Activated CD4-positive, alpha-beta T cell treated with anti-CD3 and anti-CD28 coated beads, Interleukin-2, amount 10 ng/mL, durations not matched to agents 7 days and 5 days (primary cell): ENCODE results near the gene MON2. TPM values are rescaled to one million over a fixed set of nuclear protein-coding genes. Genes with fewer than 3 reads are reported as not detected.
"Not testable (repeated sequence)": the region's sequence is repeated elsewhere in the genome, so short reads cannot be mapped to it uniquely, and the experiment has no call there.

Source experiments
- CTCF ChIA-PET: fragments of 350-600 bp; sonication (Branson Sonifier 250); formaldehyde crosslinking; loops from one replicate; lab custom pipeline; 2021; ENCODE audit warnings: antibody characterized with exemption; lab: Charles Lee
- POLR2A ChIA-PET: fragments of 350-600 bp; sonication (Branson Sonifier 250); formaldehyde crosslinking; loops from one replicate; lab custom pipeline; 2021; ENCODE audit warnings: antibody characterized with exemption; lab: Charles Lee
- DNase-seq: peaks from one replicate; pipeline ENCODE4 v3.0.0-alpha.2; 2020
- H3K27ac Mint-ChIP-seq: one replicate; pipeline ENCODE4 v1.8.0; 2021; ENCODE audit warnings: mild to moderate bottlenecking, moderate library complexity, mixed read lengths
- H3K27me3 Mint-ChIP-seq: one replicate; pipeline ENCODE4 v1.8.0; 2021; ENCODE audit warnings: mixed read lengths
- H3K36me3 Mint-ChIP-seq: one replicate; pipeline ENCODE4 v1.8.0; 2021; ENCODE audit warnings: low read depth, mixed read lengths
- H3K4me1 Mint-ChIP-seq: one replicate; pipeline ENCODE4 v1.8.0; 2021; ENCODE audit warnings: mixed read lengths
- H3K4me3 Mint-ChIP-seq: one replicate; pipeline ENCODE4 v1.8.0; 2021; ENCODE audit warnings: mild to moderate bottlenecking, moderate library complexity, mixed read lengths
- H3K9me3 Mint-ChIP-seq: one replicate; pipeline ENCODE4 v1.8.0; 2021; ENCODE audit warnings: mixed read lengths
- total RNA-seq, 2 experiments: library from RNA; stranded (reverse); gene quantifications; one replicate each; pipeline ENCODE4 v1.2.3, GENCODE V29; 2021

MON2 gene
- total RNA-seq, 2 experiments from 2014 or later, result 44.2 to 48.7 TPM

- ChIA-PET CTCF (no interaction called here), POLR2A (no interaction called here)
- H3K27ac Mint-ChIP-seq, result no peak overlapping the region
- H3K4me1 Mint-ChIP-seq, result no peaks in the 10 kb centered on the region
- peaks cover 3% of the 10 kb centered on the region for H3K9me3 Mint-ChIP-seq
- H3K4me3 Mint-ChIP-seq, result no peak overlapping the region
- H3K36me3 Mint-ChIP-seq, result peaks cover 12% of the 10 kb centered on the region
- no peak for DNase-seq
- H3K27me3 Mint-ChIP-seq, result no peaks in the 10 kb centered on the region
These were observed 17.6 kb downstream of the MON2 start for GRCh38 chr12:62484233-62484632.

DNA sequence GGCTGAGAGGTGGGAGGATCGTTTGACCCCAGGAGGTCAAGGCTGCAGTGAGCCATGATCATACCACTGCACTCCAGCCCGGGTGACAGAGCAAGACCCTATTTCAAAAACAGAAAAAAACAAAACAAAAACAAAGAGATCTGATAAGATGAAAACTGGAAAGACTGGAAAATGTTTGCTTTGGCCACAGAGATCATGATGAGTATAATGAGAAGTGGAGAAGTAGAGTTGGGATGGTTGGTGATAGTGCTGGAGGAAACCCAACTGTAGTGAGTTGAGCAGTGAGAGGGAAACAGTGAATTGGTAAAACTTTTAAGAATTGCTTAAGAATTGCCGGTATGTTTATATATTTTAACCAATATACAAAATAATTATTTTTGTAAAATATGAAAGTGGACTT, 39.2 kb downstream of the MON2 start:
- Mint-ChIP-seq H3K4me1 (no peaks in the 10 kb centered on the region), H3K9me3 (peaks cover 8% of the 10 kb centered on the region), H3K36me3 (peaks cover 51% of the 10 kb centered on the region), H3K27ac (no peak overlapping the region), H3K4me3 (no peak overlapping the region), H3K27me3 (no peaks in the 10 kb centered on the region)
- no peak for DNase-seq
- POLR2A ChIA-PET, result no interaction called here
- CTCF ChIA-PET, result no interaction called here

GRCh38 chr12:62512901-62513300, 46.3 kb downstream of the MON2 start:
- Mint-ChIP-seq H3K4me1 (peaks cover 3% of the 10 kb centered on the region), H3K27ac (no peak overlapping the region), H3K27me3 (no peaks in the 10 kb centered on the region), H3K36me3 (peaks cover 67% of the 10 kb centered on the region), H3K9me3 (peaks cover 29% of the 10 kb centered on the region), H3K4me3 (no peak overlapping the region)
- POLR2A ChIA-PET, result no interaction called here
- CTCF ChIA-PET, result interaction anchor here (1.6 kb wide), 1 partner anchor 10 kb away, joined by 4 read pairs; no protein-coding TSS in a partner anchor
- DNase-seq, result no peak

GRCh38 chr12:62514080-62514479, 47.5 kb downstream of the MON2 start:
- peaks cover 68% of the 10 kb centered on the region for H3K36me3 Mint-ChIP-seq
- H3K4me3 Mint-ChIP-seq, result not testable (repeated sequence)

DNA sequence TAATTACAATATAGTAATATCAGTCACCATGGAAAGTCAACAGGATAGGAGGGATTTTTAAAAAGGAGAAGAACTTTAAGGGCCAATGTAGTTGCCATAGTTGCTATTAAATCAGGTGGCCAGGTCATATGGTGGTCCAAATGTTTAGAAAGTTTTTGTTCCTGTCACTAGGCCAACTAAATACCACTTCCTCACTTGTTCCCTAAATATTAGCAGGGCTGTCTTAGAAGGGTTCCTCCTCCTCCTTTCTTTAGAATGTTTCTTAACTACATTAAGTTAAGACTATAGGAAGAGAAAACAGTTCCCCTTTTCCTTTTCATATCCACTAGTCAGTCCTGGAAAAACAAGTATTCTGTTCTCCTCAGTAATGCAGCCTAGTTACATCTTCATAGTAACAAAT, 50.3 kb downstream of the MON2 start:
- no peaks in the 10 kb centered on the region for H3K27me3 Mint-ChIP-seq
- ChIA-PET CTCF (no interaction called here), POLR2A (no interaction called here)
- H3K9me3 Mint-ChIP-seq, result peaks cover 18% of the 10 kb centered on the region
- H3K36me3 Mint-ChIP-seq, result peaks cover 40% of the 10 kb centered on the region
- no peak overlapping the region for H3K27ac Mint-ChIP-seq
- H3K4me1 Mint-ChIP-seq, result peaks cover 5% of the 10 kb centered on the region
- no peak overlapping the region for H3K4me3 Mint-ChIP-seq
- no peak for DNase-seq

More at GRCh38 chr12:62514080-62514479, 47.5 kb downstream of the MON2 start:
- DNase-seq, POLR2A ChIA-PET, H3K27me3 Mint-ChIP-seq, H3K27ac Mint-ChIP-seq, H3K4me1 Mint-ChIP-seq, CTCF ChIA-PET: not testable (repeated sequence)
- peaks cover 29% of the 10 kb centered on the region for H3K9me3 Mint-ChIP-seq

- Mint-ChIP-seq H3K27me3 (no peaks in the 10 kb centered on the region), H3K4me3 (no peak overlapping the region), H3K27ac (peak overlapping the region; percentile 57), H3K4me1 (peaks cover 10% of the 10 kb centered on the region), H3K9me3 (peaks cover 16% of the 10 kb centered on the region), H3K36me3 (peaks cover 35% of the 10 kb centered on the region)
- DNase-seq, result no peak
- POLR2A ChIA-PET, result no interaction called here
- CTCF ChIA-PET, result no interaction called here
These were observed 51.3 kb downstream of the MON2 start for GRCh38 chr12:62517887-62518286.

- no peaks in the 10 kb centered on the region for H3K27me3 Mint-ChIP-seq
- no peak overlapping the region for H3K27ac Mint-ChIP-seq
- H3K9me3 Mint-ChIP-seq, result peaks cover 13% of the 10 kb centered on the region
- no peak overlapping the region for H3K4me3 Mint-ChIP-seq
- peaks cover 28% of the 10 kb centered on the region for H3K36me3 Mint-ChIP-seq
- no peak for DNase-seq
- peaks cover 14% of the 10 kb centered on the region for H3K4me1 Mint-ChIP-seq
- CTCF ChIA-PET, result interaction anchor here (0.7 to 0.8 kb wide), 2 partner anchors 10 to 84 kb away, joined by 3 read pairs; no protein-coding TSS in a partner anchor
- POLR2A ChIA-PET, result no interaction called here
These were observed 52.4 kb downstream of the MON2 start for GRCh38 chr12:62519043-62519442.

DNA sequence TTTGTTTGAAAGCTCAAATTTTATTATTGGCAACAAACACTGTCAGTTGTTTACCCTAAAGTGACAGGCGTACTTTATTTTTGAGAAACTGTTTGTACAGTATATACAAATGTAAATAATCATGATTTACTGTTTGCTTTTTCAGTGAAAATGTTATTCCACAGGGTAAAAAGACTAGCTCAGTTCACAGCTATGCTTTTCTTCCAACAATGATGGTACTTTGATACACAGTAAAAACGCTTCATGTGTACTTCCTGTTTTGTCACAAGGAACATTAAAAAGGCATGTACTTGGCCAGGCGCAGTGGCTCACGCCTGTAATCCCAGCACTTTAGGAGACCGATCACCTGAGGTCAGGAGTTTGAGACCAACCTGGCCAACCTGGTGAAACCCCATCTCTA, 53.7 kb downstream of the MON2 start:
- CTCF ChIA-PET, result no interaction called here
- H3K4me3 Mint-ChIP-seq, result no peak overlapping the region

DNA sequence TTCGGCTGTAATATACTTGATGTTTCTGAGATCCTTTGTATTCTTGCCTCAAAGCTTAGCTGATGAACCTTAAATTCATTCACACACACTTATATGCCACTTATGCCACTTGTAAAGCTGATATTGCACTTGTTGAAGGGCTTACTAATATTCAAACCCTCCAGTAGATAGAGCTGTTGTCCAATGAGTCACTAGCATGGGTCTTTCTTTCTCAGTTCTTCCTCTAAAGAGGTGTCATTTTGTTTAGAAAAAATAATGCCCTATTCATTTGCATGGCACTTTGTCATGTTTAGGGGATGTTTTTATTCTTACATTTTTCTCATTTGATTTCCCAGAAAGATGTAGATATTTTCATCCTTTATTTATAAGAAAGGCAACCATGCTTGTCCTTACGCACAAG, 56.4 kb downstream of the MON2 start:
- CTCF ChIA-PET, result interaction anchor here (0.5 to 1.8 kb wide), 2 partner anchors 276 to 317 kb away, joined by 4 to 6 read pairs; no protein-coding TSS in a partner anchor
- POLR2A ChIA-PET, result no interaction called here
- Mint-ChIP-seq H3K27ac (no peak overlapping the region), H3K4me1 (peaks cover 26% of the 10 kb centered on the region), H3K36me3 (peaks cover 24% of the 10 kb centered on the region), H3K4me3 (no peak overlapping the region), H3K27me3 (no peaks in the 10 kb centered on the region), H3K9me3 (no peaks in the 10 kb centered on the region)
- no peak for DNase-seq

More for the DNA sequence above, 53.7 kb downstream of the MON2 start:
- H3K27ac Mint-ChIP-seq, result no peak overlapping the region
- DNase-seq, result no peak
- POLR2A ChIA-PET, result no interaction called here
- H3K27me3 Mint-ChIP-seq, result no peaks in the 10 kb centered on the region
- H3K9me3 Mint-ChIP-seq, result no peaks in the 10 kb centered on the region
- H3K36me3 Mint-ChIP-seq, result peaks cover 20% of the 10 kb centered on the region
- peaks cover 25% of the 10 kb centered on the region for H3K4me1 Mint-ChIP-seq

GRCh38 chr12:62523619-62524018, 57.0 kb downstream of the MON2 start:
- ChIA-PET POLR2A (no interaction called here), CTCF (interaction anchor here (1.8 kb wide), 1 partner anchor 276 kb away, joined by 6 read pairs; no protein-coding TSS in a partner anchor)
- Mint-ChIP-seq H3K27me3 (no peaks in the 10 kb centered on the region), H3K27ac (no peak overlapping the region), H3K4me1 (peaks cover 25% of the 10 kb centered on the region), H3K4me3 (no peak overlapping the region), H3K36me3 (peaks cover 22% of the 10 kb centered on the region), H3K9me3 (no peaks in the 10 kb centered on the region)
- no peak for DNase-seq

DNA sequence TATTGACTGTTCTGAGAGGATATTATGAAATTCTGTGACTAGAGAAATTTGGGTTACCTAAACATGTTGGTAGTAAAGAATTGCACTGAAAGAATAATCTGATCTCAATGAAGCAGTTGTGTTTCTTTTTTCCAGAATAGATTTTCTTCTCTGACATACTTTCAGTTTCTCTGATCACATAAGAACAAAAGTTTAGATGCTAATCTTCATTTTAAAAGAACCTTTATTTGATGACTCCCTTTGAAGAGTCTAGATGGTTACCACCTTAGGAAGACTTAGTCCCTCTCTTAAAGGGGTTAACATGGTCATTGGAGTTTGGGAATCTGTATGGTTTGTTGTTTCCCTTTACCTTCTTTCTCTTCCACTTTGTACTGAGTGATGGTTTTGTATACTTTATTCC, 58.6 kb downstream of the MON2 start:
- POLR2A ChIA-PET, result no interaction called here

DNA sequence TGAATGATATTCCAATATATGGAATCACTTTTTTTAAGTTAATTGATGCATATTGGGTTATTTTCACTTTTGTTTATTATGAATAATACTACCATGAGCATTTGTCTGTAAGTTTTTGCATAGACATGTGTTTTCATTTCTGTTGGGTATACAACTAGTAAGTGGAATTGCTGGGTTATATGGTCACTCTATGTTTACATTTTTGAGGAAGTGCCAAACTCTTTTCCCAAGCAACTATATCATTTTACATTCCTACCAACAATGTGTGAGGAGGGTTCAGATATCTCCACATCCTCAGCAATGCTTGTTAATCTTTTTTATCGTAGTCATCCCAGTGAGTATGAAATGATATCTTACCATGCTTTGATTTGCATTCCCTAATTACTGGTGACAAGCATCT, 64.0 kb downstream of the MON2 start:
- H3K36me3 Mint-ChIP-seq, result peaks cover 31% of the 10 kb centered on the region
- peaks cover 4% of the 10 kb centered on the region for H3K4me1 Mint-ChIP-seq
- H3K4me3 Mint-ChIP-seq, result no peak overlapping the region
- no peak for DNase-seq
- POLR2A ChIA-PET, result no interaction called here
- CTCF ChIA-PET, result no interaction called here
- no peaks in the 10 kb centered on the region for H3K27me3 Mint-ChIP-seq
- no peaks in the 10 kb centered on the region for H3K9me3 Mint-ChIP-seq
- no peak overlapping the region for H3K27ac Mint-ChIP-seq

More for the DNA sequence above, 58.6 kb downstream of the MON2 start:
- no peaks in the 10 kb centered on the region for H3K9me3 Mint-ChIP-seq
- no peak for DNase-seq
- H3K36me3 Mint-ChIP-seq, result peaks cover 19% of the 10 kb centered on the region
- CTCF ChIA-PET, result no interaction called here
- H3K27ac Mint-ChIP-seq, result peak overlapping the region; percentile 66
- H3K4me3 Mint-ChIP-seq, result no peak overlapping the region
- peaks cover 25% of the 10 kb centered on the region for H3K4me1 Mint-ChIP-seq
- H3K27me3 Mint-ChIP-seq, result no peaks in the 10 kb centered on the region

DNA sequence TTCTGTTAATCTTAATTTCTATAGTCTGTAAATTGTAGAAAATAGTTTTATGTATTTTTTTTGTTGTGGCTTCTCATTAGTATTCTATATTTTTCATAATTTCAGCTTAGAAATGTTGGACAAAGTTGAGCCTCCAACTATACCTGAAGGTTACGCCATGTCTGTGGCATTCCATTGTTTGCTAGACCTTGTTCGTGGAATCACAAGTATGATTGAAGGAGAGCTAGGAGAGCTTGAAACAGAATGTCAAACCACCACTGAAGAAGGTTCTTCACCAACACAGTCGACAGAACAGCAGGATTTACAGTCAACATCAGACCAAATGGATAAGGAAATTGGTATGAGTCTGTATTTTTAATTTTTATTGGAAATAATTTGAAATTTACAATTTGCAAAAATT, 65.7 kb downstream of the MON2 start:
- no peaks in the 10 kb centered on the region for H3K9me3 Mint-ChIP-seq
- CTCF ChIA-PET, result no interaction called here
- no peak for DNase-seq

More for the DNA sequence above, 65.7 kb downstream of the MON2 start:
- Mint-ChIP-seq H3K4me3 (no peak overlapping the region), H3K4me1 (no peaks in the 10 kb centered on the region), H3K27ac (no peak overlapping the region), H3K36me3 (peaks cover 31% of the 10 kb centered on the region), H3K27me3 (no peaks in the 10 kb centered on the region)
- POLR2A ChIA-PET, result no interaction called here
